ENCODE results near the gene ATF4.

DNA sequence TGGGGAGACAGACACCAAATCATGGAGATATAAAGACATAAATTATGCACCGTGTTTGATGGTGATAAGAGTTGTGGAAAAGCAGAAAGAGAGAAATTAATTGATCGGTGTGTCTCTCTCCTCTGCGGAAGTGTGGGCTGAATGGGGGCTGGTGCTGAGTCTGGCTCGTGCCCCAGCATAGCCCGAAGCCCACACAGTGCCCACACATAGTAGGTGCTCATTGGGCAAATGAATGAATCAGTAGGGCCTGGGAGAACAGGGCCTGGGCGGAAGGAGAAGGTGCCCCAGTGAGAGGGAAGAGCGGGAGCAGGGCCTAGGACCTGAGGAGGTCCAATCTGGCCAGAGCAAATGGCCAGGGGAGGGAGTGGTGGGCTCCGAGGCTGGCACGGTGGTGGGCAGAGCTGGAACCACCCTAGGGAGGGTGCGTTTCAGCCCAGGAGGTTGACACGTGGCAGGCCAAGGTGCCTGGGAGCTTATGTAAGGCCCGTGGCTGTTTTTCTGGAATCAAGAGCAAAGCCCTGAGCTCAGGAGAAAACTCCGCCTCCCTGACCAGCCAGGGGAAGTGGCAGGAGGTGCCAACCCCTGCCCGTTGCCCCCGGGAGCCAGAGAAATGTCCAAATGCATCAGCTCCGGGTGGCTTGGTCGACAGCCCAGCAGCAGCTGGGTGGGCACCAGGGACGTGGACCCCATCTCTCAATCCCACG, 48.1 kb downstream of the ATF4 start:
- TF ChIP-seq, protein P1, sequence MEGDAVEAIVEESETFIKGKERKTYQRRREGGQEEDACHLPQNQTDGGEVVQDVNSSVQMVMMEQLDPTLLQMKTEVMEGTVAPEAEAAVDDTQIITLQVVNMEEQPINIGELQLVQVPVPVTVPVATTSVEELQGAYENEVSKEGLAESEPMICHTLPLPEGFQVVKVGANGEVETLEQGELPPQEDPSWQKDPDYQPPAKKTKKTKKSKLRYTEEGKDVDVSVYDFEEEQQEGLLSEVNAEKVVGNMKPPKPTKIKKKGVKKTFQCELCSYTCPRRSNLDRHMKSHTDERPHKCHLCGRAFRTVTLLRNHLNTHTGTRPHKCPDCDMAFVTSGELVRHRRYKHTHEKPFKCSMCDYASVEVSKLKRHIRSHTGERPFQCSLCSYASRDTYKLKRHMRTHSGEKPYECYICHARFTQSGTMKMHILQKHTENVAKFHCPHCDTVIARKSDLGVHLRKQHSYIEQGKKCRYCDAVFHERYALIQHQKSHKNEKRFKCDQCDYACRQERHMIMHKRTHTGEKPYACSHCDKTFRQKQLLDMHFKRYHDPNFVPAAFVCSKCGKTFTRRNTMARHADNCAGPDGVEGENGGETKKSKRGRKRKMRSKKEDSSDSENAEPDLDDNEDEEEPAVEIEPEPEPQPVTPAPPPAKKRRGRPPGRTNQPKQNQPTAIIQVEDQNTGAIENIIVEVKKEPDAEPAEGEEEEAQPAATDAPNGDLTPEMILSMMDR (IDR thresholded peaks at IDR 0.05; ENCODE audit: insufficient read depth, low read depth, low read length) = no peak
- TF ChIP-seq EZH2 (IDR thresholded peaks at IDR 0.05; ENCODE audit: insufficient read depth, low read length) = no peak
